Gastrocnemius medialis (tissue), 4 donors: ENCODE measurements around the gene FCER1G.

Source experiments
- POLR2A ChIP-seq, 2 donors: fragments of 450-650 bp; IDR thresholded peaks; one replicate each; pipeline ENCODE4 v1.6.1; 2017; ENCODE audit warnings: antibody characterized with exemption in 2 of 2, mild to moderate bottlenecking in 2 of 2, moderate library complexity in 2 of 2
- TF ChIP-seq, protein P1 (sequence below), 5 experiments: fragments of 450-650 bp in 3 of 5; fragments of 200-600 bp in 2 of 5; sonication (generic) in 2 of 5; IDR thresholded peaks in 4 of 5; conservative IDR thresholded peaks in 1 of 5; 1 replicate in 4 of 5; 2 replicates in 1 of 5; pipeline ENCODE4 v1.5.1; 2016 to 2019; ENCODE audit warnings: antibody characterized with exemption in 5 of 5, mild to moderate bottlenecking in 3 of 5, moderate library complexity in 3 of 5

- TF ChIP-seq, protein P1, sequence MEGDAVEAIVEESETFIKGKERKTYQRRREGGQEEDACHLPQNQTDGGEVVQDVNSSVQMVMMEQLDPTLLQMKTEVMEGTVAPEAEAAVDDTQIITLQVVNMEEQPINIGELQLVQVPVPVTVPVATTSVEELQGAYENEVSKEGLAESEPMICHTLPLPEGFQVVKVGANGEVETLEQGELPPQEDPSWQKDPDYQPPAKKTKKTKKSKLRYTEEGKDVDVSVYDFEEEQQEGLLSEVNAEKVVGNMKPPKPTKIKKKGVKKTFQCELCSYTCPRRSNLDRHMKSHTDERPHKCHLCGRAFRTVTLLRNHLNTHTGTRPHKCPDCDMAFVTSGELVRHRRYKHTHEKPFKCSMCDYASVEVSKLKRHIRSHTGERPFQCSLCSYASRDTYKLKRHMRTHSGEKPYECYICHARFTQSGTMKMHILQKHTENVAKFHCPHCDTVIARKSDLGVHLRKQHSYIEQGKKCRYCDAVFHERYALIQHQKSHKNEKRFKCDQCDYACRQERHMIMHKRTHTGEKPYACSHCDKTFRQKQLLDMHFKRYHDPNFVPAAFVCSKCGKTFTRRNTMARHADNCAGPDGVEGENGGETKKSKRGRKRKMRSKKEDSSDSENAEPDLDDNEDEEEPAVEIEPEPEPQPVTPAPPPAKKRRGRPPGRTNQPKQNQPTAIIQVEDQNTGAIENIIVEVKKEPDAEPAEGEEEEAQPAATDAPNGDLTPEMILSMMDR (IDR thresholded peaks at IDR 0.05 in 4 of 5, conservative IDR thresholded peaks at IDR 0.05 in 1 of 5), result no peak
- no peak for TF ChIP-seq POLR2A (IDR thresholded peaks at IDR 0.05)
Measured at GRCh38 chr1:161235957-161236775, 21.1 kb downstream of the FCER1G start.
